ENCODE data around the gene EHBP1.

- no peak for TF ChIP-seq CTCF (conservative IDR thresholded peaks at IDR 0.05; ENCODE audit: low read length)
- TF ChIP-seq EZH2phosphoT487 (IDR thresholded peaks at IDR 0.05; ENCODE audit: borderline replicate concordance): no peak
These were observed 108.6 kb downstream of the EHBP1 start for GRCh38 chr2:62814123-62814522.
